PC-9 (cell line): Measurements from ENCODE around the gene CPVL.

Experiments used
- CTCF ChIP-seq: fragments of 200-600 bp; sonication (generic); conservative IDR thresholded peaks from 2 replicates; pipeline ENCODE4 v1.6.1; 2017; ENCODE audit warnings: mixed run types, antibody characterized with exemption, mild to moderate bottlenecking, moderate library complexity
- EZH2 ChIP-seq: fragments of 200-600 bp; sonication (generic); IDR thresholded peaks from 2 replicates; pipeline ENCODE4 v1.8.0; 2017; ENCODE audit warnings: antibody characterized with exemption, low read depth

DNA sequence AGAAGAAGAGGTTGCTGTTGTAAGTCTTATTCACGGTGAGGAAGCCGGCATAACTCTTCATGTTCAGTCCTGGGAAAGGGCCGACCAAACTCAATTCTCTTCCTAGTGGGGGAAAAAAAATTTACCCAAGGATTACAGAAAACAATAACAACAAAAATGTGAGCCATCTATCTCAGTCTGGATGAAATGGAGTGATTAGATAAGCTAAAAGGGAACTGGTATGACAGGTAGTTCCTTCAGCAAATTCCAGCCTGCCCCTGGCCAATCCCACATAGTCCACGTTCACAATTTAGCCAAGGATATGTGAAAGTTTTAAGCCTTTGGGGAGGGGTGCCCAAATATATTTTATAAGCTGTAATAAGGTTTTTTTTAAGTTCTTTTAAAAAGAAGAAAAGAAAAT lies 33.6 kb downstream of the CPVL start:
- TF ChIP-seq CTCF = no peak
- TF ChIP-seq EZH2 = no peak
